ENCODE results near the gene PPIL1. TPM values are rescaled to one million over a fixed set of nuclear protein-coding genes. Genes with fewer than 3 reads are reported as not detected.

PPIL1 gene
- total and polyA plus RNA-seq, 2 experiments from 2014 or later = 20.4 to 27.1 TPM

GRCh38 chr6:36863670-36864540 lies 10.7 kb downstream of the PPIL1 start:
- H3K4me1 ChIP-seq (ENCODE audit: insufficient read depth) = peaks cover 1% of the 10 kb centered on the region
- H3K9ac ChIP-seq = no peak overlapping the region
- H3F3A ChIP-seq (ENCODE audit: insufficient read depth) = no peaks in the 10 kb centered on the region
- H3K27me3 ChIP-seq (replicated peaks; ENCODE audit: insufficient read depth) = no peaks in the 10 kb centered on the region
- no peaks in the 10 kb centered on the region; the same call in 1 of the 2 replicates for H3K36me3 ChIP-seq (ENCODE audit: low read depth)
- 90 to 91% methylated on average over 12 of the region's 12 CpGs for WGBS, 2 experiments (ENCODE audit: low coverage in 1 of 2, low lambda C conversion rate in 2 of 2, missing lambda C conversion rate in 2 of 2)
- H3K9me2 ChIP-seq (ENCODE audit: insufficient read depth) = no peaks in the 10 kb centered on the region
- TF ChIP-seq EZH2 (IDR thresholded peaks at IDR 0.05; ENCODE audit: insufficient read depth, poor library complexity, severe bottlenecking) = no peak
- no peak for TF ChIP-seq EZH2phosphoT487 (IDR thresholded peaks at IDR 0.05; ENCODE audit: insufficient read depth, low read depth)
- H3K4me3 ChIP-seq = no peak overlapping the region
- no peak overlapping the region for H3K27ac ChIP-seq
- no peaks in the 10 kb centered on the region for H4K20me1 ChIP-seq (ENCODE audit: insufficient read depth)
- in situ Hi-C loops (cut with MboI) = no loop called here
- no peak for DNase-seq
- H3K79me2 ChIP-seq (ENCODE audit: insufficient read depth) = peaks cover 63% of the 10 kb centered on the region
- H2AFZ ChIP-seq = no peak overlapping the region
- H3K4me2 ChIP-seq (ENCODE audit: unreplicated experiment) = no peak overlapping the region
- H3K9me3 ChIP-seq (ENCODE audit: low read depth) = no peaks in the 10 kb centered on the region

GRCh38 chr6:36862848-36863382 lies 11.7 kb downstream of the PPIL1 start:
- no peak overlapping the region for H3K9ac ChIP-seq
- no peak overlapping the region for H3K27ac ChIP-seq
- H3K9me3 ChIP-seq (ENCODE audit: low read depth) = no peaks in the 10 kb centered on the region
- H3K9me2 ChIP-seq (ENCODE audit: insufficient read depth) = no peaks in the 10 kb centered on the region
- H3K4me1 ChIP-seq (ENCODE audit: insufficient read depth) = peaks cover 9% of the 10 kb centered on the region
- no peak for TF ChIP-seq EZH2phosphoT487 (IDR thresholded peaks at IDR 0.05; ENCODE audit: insufficient read depth, low read depth)
- TF ChIP-seq EZH2 (IDR thresholded peaks at IDR 0.05; ENCODE audit: insufficient read depth, poor library complexity, severe bottlenecking) = no peak
- no peaks in the 10 kb centered on the region; the same call in 1 of the 2 replicates for H3K36me3 ChIP-seq (ENCODE audit: low read depth)
- H3K4me2 ChIP-seq (ENCODE audit: unreplicated experiment) = no peak overlapping the region
- no peaks in the 10 kb centered on the region for H3K27me3 ChIP-seq (replicated peaks; ENCODE audit: insufficient read depth)
- no peak overlapping the region for H2AFZ ChIP-seq
- no peak overlapping the region for H3K4me3 ChIP-seq
- no peaks in the 10 kb centered on the region for H4K20me1 ChIP-seq (ENCODE audit: insufficient read depth)
- no peak for DNase-seq
- WGBS, 2 experiments (ENCODE audit: low coverage in 1 of 2, low lambda C conversion rate in 2 of 2, missing lambda C conversion rate in 2 of 2) = 82 to 89% methylated on average over 4 of the region's 4 CpGs
- in situ Hi-C loops (cut with MboI) = no loop called here
- peaks cover 64% of the 10 kb centered on the region for H3K79me2 ChIP-seq (ENCODE audit: insufficient read depth)
- no peaks in the 10 kb centered on the region for H3F3A ChIP-seq (ENCODE audit: insufficient read depth)

- no peak for TF ChIP-seq EZH2phosphoT487 (IDR thresholded peaks at IDR 0.05; ENCODE audit: insufficient read depth, low read depth)
- TF ChIP-seq EZH2 (IDR thresholded peaks at IDR 0.05; ENCODE audit: insufficient read depth, poor library complexity, severe bottlenecking) = no peak
- Histone ChIP-seq H3K4me2 (ENCODE audit: unreplicated experiment) (no peak overlapping the region), H3K27ac (no peak overlapping the region), H3K36me3 (ENCODE audit: low read depth) (no peaks in the 10 kb centered on the region; the same call in 1 of the 2 replicates), H3K4me3 (no peak overlapping the region), H3K9me2 (ENCODE audit: insufficient read depth) (no peaks in the 10 kb centered on the region), H3K9ac (no peak overlapping the region), H3F3A (ENCODE audit: insufficient read depth) (no peaks in the 10 kb centered on the region), H3K9me3 (ENCODE audit: low read depth) (no peaks in the 10 kb centered on the region), H3K27me3 (replicated peaks; ENCODE audit: insufficient read depth) (no peaks in the 10 kb centered on the region), H3K79me2 (ENCODE audit: insufficient read depth) (peaks cover 64% of the 10 kb centered on the region), H3K4me1 (ENCODE audit: insufficient read depth) (peaks cover 9% of the 10 kb centered on the region), H4K20me1 (ENCODE audit: insufficient read depth) (no peaks in the 10 kb centered on the region), H2AFZ (no peak overlapping the region)
- DNase-seq = no peak
- in situ Hi-C loops (cut with MboI) = no loop called here
- 83 to 84% methylated on average over 8 of the region's 8 CpGs for WGBS, 2 experiments (ENCODE audit: low coverage in 1 of 2, low lambda C conversion rate in 2 of 2, missing lambda C conversion rate in 2 of 2)
These were observed 12.3 kb downstream of the PPIL1 start for GRCh38 chr6:36862164-36862847.

- Histone ChIP-seq H3K9ac (no peak overlapping the region), H3K27ac (no peak overlapping the region), H4K20me1 (ENCODE audit: insufficient read depth) (no peaks in the 10 kb centered on the region), H3K27me3 (replicated peaks; ENCODE audit: insufficient read depth) (no peaks in the 10 kb centered on the region), H3K79me2 (ENCODE audit: insufficient read depth) (peaks cover 47% of the 10 kb centered on the region), H3K9me2 (ENCODE audit: insufficient read depth) (no peaks in the 10 kb centered on the region), H3F3A (ENCODE audit: insufficient read depth) (no peaks in the 10 kb centered on the region), H3K9me3 (ENCODE audit: low read depth) (no peaks in the 10 kb centered on the region), H3K4me2 (ENCODE audit: unreplicated experiment) (no peak overlapping the region), H2AFZ (no peak overlapping the region), H3K4me1 (ENCODE audit: insufficient read depth) (peaks cover 9% of the 10 kb centered on the region), H3K4me3 (no peak overlapping the region), H3K36me3 (ENCODE audit: low read depth) (no peaks in the 10 kb centered on the region; the same call in 1 of the 2 replicates)
- WGBS, 2 experiments (ENCODE audit: low coverage in 1 of 2, low lambda C conversion rate in 2 of 2, missing lambda C conversion rate in 2 of 2) = 94% methylated on average over 7 of the region's 7 CpGs
- no peak for DNase-seq
- TF ChIP-seq EZH2phosphoT487 (IDR thresholded peaks at IDR 0.05; ENCODE audit: insufficient read depth, low read depth) (no peak), EZH2 (IDR thresholded peaks at IDR 0.05; ENCODE audit: insufficient read depth, poor library complexity, severe bottlenecking) (no peak)
- in situ Hi-C loops (cut with MboI) = no loop called here
These were observed 14.5 kb downstream of the PPIL1 start for GRCh38 chr6:36860126-36860525.
